Measurements from ENCODE around the gene ME3. TPM values are rescaled to one million over a fixed set of nuclear protein-coding genes. Genes with fewer than 3 reads are reported as not detected.

Gene ME3
- total and polyA plus RNA-seq, 11 donors, result 11.3 to 51.5 (median 31.3) TPM

- no peak for ATAC-seq
- no peak for TF ChIP-seq CTCF (IDR thresholded peaks at IDR 0.05)
- no peak for TF ChIP-seq POLR2A (IDR thresholded peaks at IDR 0.05)
- Histone ChIP-seq H3K36me3 (peaks cover 0 to 3% (median 0%) of the 10 kb centered on the region in 9 donors), H3K4me3 (no peak overlapping the region), H3K27me3 (no peaks in the 10 kb centered on the region), H3K27ac (no peak overlapping the region), H3K9me3 (peaks cover 0 to 7% (median 0%) of the 10 kb centered on the region in 12 donors), H3K4me1 (peaks cover 0 to 35% (median 17%) of the 10 kb centered on the region in 12 donors)
- intact Hi-C loops (cut with DNase I), result loop anchor here in 1 of 10 donors (5.0 kb wide), 1 partner anchor 36 kb away; no protein-coding TSS in a partner anchor
- WGBS, 4 donors, result 90 to 99% (median 97%) methylated on average over 1 of the region's 1 CpG
- DNase-seq, result no peak
These were observed 159.3 kb downstream of the ME3 start for GRCh38 chr11:86513138-86513537.

- Histone ChIP-seq H3K9me3 (peaks cover 0 to 7% (median 0%) of the 10 kb centered on the region in 12 donors), H3K36me3 (peaks cover 0 to 4% (median 0%) of the 10 kb centered on the region in 9 donors), H3K4me1 (peaks cover 0 to 33% (median 16%) of the 10 kb centered on the region in 12 donors), H3K27ac (no peak overlapping the region), H3K4me3 (no peak overlapping the region), H3K27me3 (no peaks in the 10 kb centered on the region)
- intact Hi-C loops (cut with DNase I), result loop anchor here in 1 of 10 donors (5.0 kb wide), 1 partner anchor 34 kb away; no protein-coding TSS in a partner anchor
- DNase-seq (no peak), ATAC-seq (peak in 2 of 4 donors; percentile 65 to 68)
- TF ChIP-seq POLR2A (IDR thresholded peaks at IDR 0.05), result no peak
- no peak for TF ChIP-seq CTCF (IDR thresholded peaks at IDR 0.05)
- WGBS, 4 donors, result 51 to 57% (median 55%) methylated on average over 3 of the region's 3 CpGs
These were observed 161.3 kb downstream of the ME3 start for GRCh38 chr11:86511086-86511551.

GRCh38 chr11:86510674-86511073 lies 161.7 kb downstream of the ME3 start:
- Histone ChIP-seq H3K4me3 (no peak overlapping the region), H3K27ac (no peak overlapping the region), H3K27me3 (no peaks in the 10 kb centered on the region), H3K36me3 (peaks cover 0 to 6% (median 0%) of the 10 kb centered on the region in 9 donors), H3K9me3 (peaks cover 0 to 7% (median 0%) of the 10 kb centered on the region in 12 donors), H3K4me1 (peaks cover 0 to 29% (median 12%) of the 10 kb centered on the region in 12 donors)
- no peak for ATAC-seq
- WGBS, 4 donors, result 57 to 64% (median 63%) methylated on average over 3 of the region's 3 CpGs
- intact Hi-C loops (cut with DNase I), result loop anchor here in 1 of 10 donors (5.0 kb wide), 1 partner anchor 33 kb away; no protein-coding TSS in a partner anchor
- no peak for DNase-seq
- TF ChIP-seq CTCF (IDR thresholded peaks at IDR 0.05), result no peak
- no peak for TF ChIP-seq POLR2A (IDR thresholded peaks at IDR 0.05)

GRCh38 chr11:86510097-86510496 lies 162.3 kb downstream of the ME3 start:
- Histone ChIP-seq H3K4me3 (no peak overlapping the region), H3K27me3 (no peaks in the 10 kb centered on the region), H3K27ac (peak overlapping the region in 1 of 12 donors; percentile 8), H3K36me3 (peaks cover 0 to 7% (median 0%) of the 10 kb centered on the region in 9 donors), H3K4me1 (peaks cover 0 to 24% (median 9%) of the 10 kb centered on the region in 12 donors), H3K9me3 (peaks cover 0 to 7% (median 0%) of the 10 kb centered on the region in 12 donors)
- ATAC-seq (no peak), DNase-seq (no peak)
- intact Hi-C loops (cut with DNase I), result loop anchor here in 1 of 10 donors (5.0 kb wide), 1 partner anchor 33 kb away; no protein-coding TSS in a partner anchor
- 88 to 95% (median 93%) methylated on average over 2 of the region's 2 CpGs for WGBS, 4 donors
- no peak for TF ChIP-seq CTCF (IDR thresholded peaks at IDR 0.05)
- TF ChIP-seq POLR2A (IDR thresholded peaks at IDR 0.05), result no peak
